ENCODE data around the gene STYK1.
"Not testable (repeated sequence)": the region's sequence is repeated elsewhere in the genome, so short reads cannot be mapped to it uniquely, and the experiment has no call there.

DNA sequence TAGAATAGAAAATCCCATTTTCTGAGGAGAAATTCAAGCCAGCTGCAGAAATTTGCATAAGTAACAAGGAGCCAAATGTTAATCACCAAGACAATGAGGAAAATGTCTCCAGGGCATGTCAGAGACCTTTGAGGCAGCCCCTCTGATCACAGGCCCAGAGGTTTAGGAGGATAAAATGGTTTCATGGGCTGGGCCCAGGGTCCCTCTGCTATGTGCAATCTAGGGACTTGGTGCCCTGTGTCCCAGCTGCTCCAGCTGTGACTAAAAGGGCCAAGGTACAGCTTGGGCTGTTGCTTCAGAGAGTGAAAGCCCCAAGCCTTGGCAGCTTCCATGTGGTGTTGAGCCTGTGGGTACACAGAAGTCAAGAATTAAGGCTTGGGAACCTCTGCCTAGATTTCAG is 27.3 kb downstream of the STYK1 start:
- TF ChIP-seq CTBP1 (IDR thresholded peaks at IDR 0.05; ENCODE audit: borderline replicate concordance); TARDBP (IDR thresholded peaks at IDR 0.05); FOXK2 (IDR thresholded peaks at IDR 0.05); FOXA1 (IDR thresholded peaks at IDR 0.05); BHLHE40 (IDR thresholded peaks at IDR 0.05; ENCODE audit: borderline replicate concordance); SP1 (IDR thresholded peaks at IDR 0.05); HDGF (IDR thresholded peaks at IDR 0.05; ENCODE audit: borderline replicate concordance); ARNT (IDR thresholded peaks at IDR 0.05); ELF4 (IDR thresholded peaks at IDR 0.05); FOXM1 (IDR thresholded peaks at IDR 0.05; ENCODE audit: borderline replicate concordance); NFRKB (IDR thresholded peaks at IDR 0.05): not testable (repeated sequence)
- TF ChIP-seq, protein P1, sequence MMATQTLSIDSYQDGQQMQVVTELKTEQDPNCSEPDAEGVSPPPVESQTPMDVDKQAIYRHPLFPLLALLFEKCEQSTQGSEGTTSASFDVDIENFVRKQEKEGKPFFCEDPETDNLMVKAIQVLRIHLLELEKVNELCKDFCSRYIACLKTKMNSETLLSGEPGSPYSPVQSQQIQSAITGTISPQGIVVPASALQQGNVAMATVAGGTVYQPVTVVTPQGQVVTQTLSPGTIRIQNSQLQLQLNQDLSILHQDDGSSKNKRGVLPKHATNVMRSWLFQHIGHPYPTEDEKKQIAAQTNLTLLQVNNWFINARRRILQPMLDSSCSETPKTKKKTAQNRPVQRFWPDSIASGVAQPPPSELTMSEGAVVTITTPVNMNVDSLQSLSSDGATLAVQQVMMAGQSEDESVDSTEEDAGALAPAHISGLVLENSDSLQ (IDR thresholded peaks at IDR 0.05): not testable (repeated sequence)
